HS-27A (cell line): ENCODE measurements around the gene LRRC32.
"Not testable (repeated sequence)": the region's sequence is repeated elsewhere in the genome, so short reads cannot be mapped to it uniquely, and the experiment has no call there.

Source experiments
- DNase-seq: peaks from one replicate; pipeline ENCODE4 v3.0.0-alpha.2; 2012; ENCODE audit warnings: low read depth, missing footprints

LRRC32 gene

GRCh38 chr11:76649851-76650372 is 20.6 kb downstream of the LRRC32 start:
- DNase-seq = no peak

GRCh38 chr11:76649011-76649410 is 21.5 kb downstream of the LRRC32 start:
- DNase-seq = no peak

GRCh38 chr11:76648061-76648460 is 22.5 kb downstream of the LRRC32 start:
- no peak for DNase-seq

GRCh38 chr11:76646882-76647534 is 23.5 kb downstream of the LRRC32 start:
- DNase-seq = no peak

GRCh38 chr11:76644591-76644990 is 26.0 kb downstream of the LRRC32 start:
- no peak for DNase-seq

- DNase-seq = not testable (repeated sequence)
Measured at GRCh38 chr11:76643711-76644110, 26.8 kb downstream of the LRRC32 start.

- no peak for DNase-seq
Measured at GRCh38 chr11:76642341-76642740, 28.2 kb downstream of the LRRC32 start.

- DNase-seq = no peak
Measured at GRCh38 chr11:76641905-76642304, 28.6 kb downstream of the LRRC32 start.

- DNase-seq = no peak
Measured at GRCh38 chr11:76640501-76640900, 30.0 kb downstream of the LRRC32 start.

GRCh38 chr11:76639621-76640020 is 30.9 kb downstream of the LRRC32 start:
- DNase-seq = no peak

GRCh38 chr11:76638270-76639197 is 32.0 kb downstream of the LRRC32 start:
- DNase-seq = no peak

GRCh38 chr11:76637491-76638269 is 32.9 kb downstream of the LRRC32 start:
- DNase-seq = no peak

- no peak for DNase-seq
Measured at GRCh38 chr11:76636826-76637460, 33.6 kb downstream of the LRRC32 start.

GRCh38 chr11:76635991-76636738 is 34.4 kb downstream of the LRRC32 start:
- DNase-seq = no peak

- no peak for DNase-seq
Measured at GRCh38 chr11:76634886-76635285, 35.7 kb downstream of the LRRC32 start.

GRCh38 chr11:76632492-76632891 is 38.1 kb downstream of the LRRC32 start:
- DNase-seq = no peak

GRCh38 chr11:76631566-76632308 is 38.8 kb downstream of the LRRC32 start:
- DNase-seq = no peak

- no peak for DNase-seq
Measured at GRCh38 chr11:76630600-76631281, 39.8 kb downstream of the LRRC32 start.

- DNase-seq = no peak
Measured at GRCh38 chr11:76629853-76630599, 40.5 kb downstream of the LRRC32 start.
